GM19468 (cell line): ENCODE measurements around the gene CP.
"Not testable (repeated sequence)": the region's sequence is repeated elsewhere in the genome, so short reads cannot be mapped to it uniquely, and the experiment has no call there.

ENCODE experiments used
- ATAC-seq: cut with Tn5 transposase; IDR thresholded peaks from one replicate; pipeline ENCODE4 v1.9.1; 2021; ENCODE audit warnings: mild to moderate bottlenecking, moderate library complexity, moderate number of reproducible peaks; ENCODE audit not compliant: unreplicated experiment; ENCODE audit errors: extremely low read depth

The CP gene

GRCh38 chr3:149221783-149222517 lies at the start of gene CP:
Gene CP (minus strand): TSS chr3:149221829. CDS start chr3:149221792, 37 bp downstream.
- ATAC-seq = no peak

- ATAC-seq = no peak
These were observed 48.6 kb upstream of the CP start for GRCh38 chr3:149270180-149270579.

- no peak for ATAC-seq
These were observed 48.1 kb upstream of the CP start for GRCh38 chr3:149269687-149270086.

- no peak for ATAC-seq
These were observed 45.9 kb upstream of the CP start for GRCh38 chr3:149267565-149267964.

- no peak for ATAC-seq
These were observed 45.1 kb upstream of the CP start for GRCh38 chr3:149266736-149267135.

GRCh38 chr3:149263856-149264255 lies 42.2 kb upstream of the CP start:
- no peak for ATAC-seq

- ATAC-seq = no peak
These were observed 37.1 kb upstream of the CP start for GRCh38 chr3:149258714-149259113.

GRCh38 chr3:149258298-149258697 lies 36.7 kb upstream of the CP start:
- no peak for ATAC-seq

GRCh38 chr3:149252272-149252671 lies 30.6 kb upstream of the CP start:
- no peak for ATAC-seq

- no peak for ATAC-seq
These were observed 29.6 kb upstream of the CP start for GRCh38 chr3:149251186-149251585.

- ATAC-seq = no peak
These were observed 26.5 kb upstream of the CP start for GRCh38 chr3:149247929-149248691.

- ATAC-seq = no peak
These were observed 25.5 kb upstream of the CP start for GRCh38 chr3:149247008-149247710.

- peak; percentile 82 for ATAC-seq
These were observed 24.3 kb upstream of the CP start for GRCh38 chr3:149245738-149246451.

- ATAC-seq = no peak
These were observed 21.9 kb upstream of the CP start for GRCh38 chr3:149243540-149243939.

- ATAC-seq = no peak
These were observed 17.8 kb upstream of the CP start for GRCh38 chr3:149239357-149239936.

GRCh38 chr3:149238268-149238667 lies 16.6 kb upstream of the CP start:
- not testable (repeated sequence) for ATAC-seq

GRCh38 chr3:149235599-149236424 lies 14.2 kb upstream of the CP start:
- ATAC-seq = no peak

- ATAC-seq = no peak
These were observed 13.1 kb upstream of the CP start for GRCh38 chr3:149234671-149235245.

GRCh38 chr3:149233323-149233722 lies 11.7 kb upstream of the CP start:
- ATAC-seq = no peak
